Epithelial cell of prostate (primary cell): ENCODE results near the gene IQCH.
A peak's percentile ranks its signal among the peaks of the same experiment; 100 is the strongest.

ENCODE experiments used
- DNase-seq: peaks from one replicate; pipeline ENCODE4 v3.0.0-alpha.2; 2011; ENCODE audit warnings: low read depth, low spot score
- H3K27ac ChIP-seq: fragments of 450-650 bp; 2 replicates; pipeline ENCODE4 v1.5.1; 2017; ENCODE audit warnings: mild to moderate bottlenecking

Gene IQCH

GRCh38 chr15:67515557-67515956 is 261.0 kb downstream of the IQCH start:
- no peak for DNase-seq
- H3K27ac ChIP-seq, result no peak overlapping the region

DNA sequence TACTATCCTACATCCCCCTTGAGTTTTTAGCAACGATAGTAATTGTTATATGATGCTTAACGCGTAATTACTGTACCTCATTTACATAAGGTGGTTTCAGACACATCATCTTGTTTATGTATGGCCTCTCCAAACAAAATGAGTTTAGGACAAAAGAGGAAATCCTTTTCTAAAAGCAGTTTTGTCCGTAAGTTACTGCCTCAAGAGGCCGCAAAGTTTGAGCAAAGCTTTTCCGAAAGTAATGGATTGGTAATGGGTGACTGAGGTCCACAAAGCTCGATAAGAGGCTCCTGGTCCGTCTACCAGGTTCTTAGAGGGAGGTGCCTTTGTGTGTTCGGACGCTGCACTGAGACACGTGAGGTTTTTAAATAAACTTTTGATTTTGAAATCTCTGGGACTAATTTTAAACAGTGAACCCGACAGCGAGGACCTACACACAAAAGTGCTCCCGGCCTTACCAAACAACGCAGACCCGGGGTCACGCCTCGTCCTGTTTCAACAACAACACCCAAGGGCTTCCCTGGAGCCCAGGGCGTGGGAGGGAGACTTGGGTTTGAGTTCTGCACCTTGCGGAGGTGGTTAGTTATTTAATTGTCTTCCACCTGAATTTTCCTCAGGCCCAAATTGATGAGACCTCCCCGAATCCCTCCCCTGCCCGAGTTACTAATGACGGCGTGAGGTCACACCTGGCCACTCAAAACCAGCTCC is 265.9 kb downstream of the IQCH start:
- no peak for DNase-seq
- peak overlapping the region; percentile 82 for H3K27ac ChIP-seq

DNA sequence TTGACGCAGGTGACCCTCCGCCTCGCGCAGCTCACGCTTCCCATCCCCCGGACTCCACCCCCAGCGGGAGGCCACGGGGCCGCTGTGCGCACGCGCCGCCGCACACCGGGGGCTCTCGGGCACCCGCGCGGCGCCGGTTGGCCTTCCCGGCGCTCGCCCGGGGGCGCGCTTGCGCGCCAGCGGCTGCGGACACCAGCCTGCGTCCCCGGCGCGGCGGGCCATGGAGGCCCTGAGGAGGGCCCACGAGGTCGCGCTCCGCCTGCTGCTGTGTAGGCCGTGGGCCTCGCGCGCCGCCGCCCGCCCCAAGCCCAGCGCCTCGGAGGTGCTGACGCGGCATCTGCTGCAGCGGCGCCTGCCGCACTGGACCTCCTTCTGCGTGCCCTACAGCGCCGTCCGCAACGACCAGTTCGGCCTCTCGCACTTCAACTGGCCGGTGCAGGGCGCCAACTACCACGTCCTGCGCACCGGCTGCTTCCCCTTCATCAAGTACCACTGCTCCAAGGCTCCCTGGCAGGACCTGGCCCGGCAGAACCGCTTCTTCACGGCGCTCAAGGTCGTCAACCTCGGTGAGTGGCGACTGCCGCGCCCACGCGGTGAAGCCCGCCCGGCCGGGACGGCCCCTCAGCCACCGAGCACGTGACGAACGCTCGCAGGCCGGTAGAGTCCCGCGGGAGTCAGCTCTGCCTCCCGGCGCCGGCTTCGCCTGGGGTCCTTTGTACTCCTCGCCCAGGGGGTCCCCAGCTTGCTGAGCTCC is 266.6 kb downstream of the IQCH start, which contains the start of gene C15orf61:
Gene C15orf61 (plus strand): TSS at position 103 of the 754 bp plus-strand sequence. CDS start 118 bp downstream, at position 221.
- peak within 1 kb of the TSS; percentile 82 for H3K27ac ChIP-seq
- DNase-seq, result no peak

GRCh38 chr15:67521783-67522568 is 267.4 kb downstream of the IQCH start:
- no peak for DNase-seq

DNA sequence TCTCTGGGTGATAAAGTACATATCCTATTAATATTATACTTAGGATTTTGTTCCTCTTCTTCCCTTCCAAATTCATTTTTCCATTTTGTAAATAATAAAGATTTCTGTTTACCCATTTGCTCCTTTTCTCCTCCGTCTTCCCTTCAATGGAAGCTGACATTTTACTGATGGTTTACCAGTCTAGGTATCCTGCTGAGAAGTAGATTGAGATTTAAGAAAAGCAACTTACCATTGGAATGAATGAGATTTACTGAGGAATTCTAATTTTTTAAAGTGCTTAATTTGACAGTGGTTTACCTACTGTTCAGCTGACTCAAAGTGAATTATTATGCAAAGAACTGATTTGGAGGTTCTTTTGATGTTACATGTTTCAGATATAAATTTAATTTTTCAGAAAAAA is 268.7 kb downstream of the IQCH start:
- no peak overlapping the region for H3K27ac ChIP-seq
- DNase-seq, result no peak

More at GRCh38 chr15:67521783-67522568, 267.4 kb downstream of the IQCH start:
- H3K27ac ChIP-seq, result peak overlapping the region; percentile 82

DNA sequence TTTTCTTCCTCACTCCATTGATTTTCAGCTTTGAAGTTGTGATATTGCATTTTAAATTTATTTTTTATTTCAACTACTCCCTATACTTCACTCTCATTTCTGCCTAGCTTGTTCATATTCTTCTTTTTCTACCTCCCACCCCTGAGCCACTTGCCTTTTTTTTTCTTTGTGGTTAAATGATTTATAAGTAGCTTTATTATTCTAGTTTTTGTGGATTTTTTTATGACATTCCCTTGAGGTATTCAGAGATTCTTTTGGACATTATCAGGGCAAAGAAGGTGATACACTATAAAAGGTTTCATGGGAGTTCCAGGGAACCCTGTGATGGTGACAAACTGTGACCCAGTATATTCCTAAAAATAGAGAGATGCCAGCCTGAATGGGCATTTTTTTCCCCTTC is 269.6 kb downstream of the IQCH start:
- H3K27ac ChIP-seq, result no peak overlapping the region
- DNase-seq, result no peak

- no peak overlapping the region for H3K27ac ChIP-seq
- no peak for DNase-seq
Observed at GRCh38 chr15:67528513-67528912, 273.9 kb downstream of the IQCH start.

DNA sequence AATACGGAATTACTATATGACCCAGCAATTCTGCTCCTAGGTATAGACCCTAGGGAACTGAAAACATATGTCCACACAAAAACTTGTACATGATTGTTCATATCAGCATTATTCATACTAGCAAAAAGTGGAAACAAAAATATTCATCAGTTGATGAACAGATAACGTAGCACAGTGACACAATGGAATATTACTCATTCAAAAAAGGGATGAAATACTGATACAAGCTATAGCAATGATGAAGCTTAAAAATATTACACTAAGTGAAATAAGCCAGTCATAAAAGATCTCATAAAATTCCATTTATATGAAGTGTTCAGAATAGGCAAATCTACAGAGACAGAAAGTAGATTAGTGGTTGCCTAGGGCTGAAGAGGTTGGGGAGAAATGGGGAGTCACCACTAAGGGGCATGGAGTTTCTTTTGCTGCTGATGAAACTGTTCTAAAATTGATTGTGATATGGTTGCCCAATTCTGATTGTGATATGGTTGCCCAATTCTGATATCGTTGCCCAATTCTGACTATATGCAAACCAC is 276.9 kb downstream of the IQCH start:
- DNase-seq, result peak; percentile 63
- H3K27ac ChIP-seq, result peak overlapping the region; percentile 76

- no peak overlapping the region for H3K27ac ChIP-seq
- DNase-seq, result no peak
Observed at GRCh38 chr15:67533873-67534272, 279.3 kb downstream of the IQCH start.

- no peak overlapping the region for H3K27ac ChIP-seq
- DNase-seq, result no peak
Observed at GRCh38 chr15:67534360-67534759, 279.8 kb downstream of the IQCH start.

GRCh38 chr15:67537771-67538170 is 283.2 kb downstream of the IQCH start:
- DNase-seq, result no peak
- no peak overlapping the region for H3K27ac ChIP-seq

DNA sequence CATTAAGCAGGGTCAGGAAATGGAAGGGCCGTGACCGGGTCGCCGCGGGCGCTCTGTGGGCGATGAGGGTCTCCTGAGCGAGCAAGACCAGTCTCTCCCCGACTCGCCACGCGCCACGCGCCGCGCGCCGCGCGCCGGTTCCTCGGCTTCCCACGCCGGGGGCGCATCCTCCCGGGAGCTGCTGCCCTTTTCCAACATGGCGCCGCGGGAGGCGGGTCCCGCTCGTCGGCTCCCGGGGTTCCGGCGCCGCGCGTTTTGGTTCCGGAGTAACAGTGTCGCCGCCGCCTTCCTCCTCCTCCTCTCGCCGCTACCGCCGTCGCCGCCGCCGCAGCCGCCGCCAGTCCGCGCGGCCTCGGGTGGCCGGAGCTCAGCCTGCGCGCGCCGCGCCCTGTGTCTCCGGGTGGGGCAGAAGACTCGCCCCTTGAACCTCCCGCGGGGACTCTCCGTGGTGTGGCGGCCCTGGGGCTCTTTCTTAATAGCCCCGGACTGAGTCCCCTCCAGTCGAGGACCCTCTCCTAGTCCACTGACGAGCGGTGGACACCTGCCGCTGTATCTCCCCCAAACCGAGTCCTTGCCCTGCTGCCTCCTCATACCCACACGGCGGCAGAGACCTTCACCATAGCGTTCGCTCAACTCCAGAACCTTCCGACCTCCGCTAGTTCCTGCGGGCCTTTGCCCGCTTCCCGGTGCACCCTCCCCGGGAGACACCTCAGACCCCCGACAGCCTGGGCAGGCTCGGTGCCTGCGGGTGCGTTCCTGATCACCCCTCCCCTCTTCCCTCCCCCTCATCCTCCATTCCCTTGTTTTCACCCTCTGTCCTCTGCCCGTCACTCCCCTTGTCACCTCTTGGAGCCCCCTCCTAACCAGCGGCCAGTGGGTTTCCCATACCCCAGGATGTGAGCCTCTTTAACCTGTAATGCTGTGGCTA is 288.1 kb downstream of the IQCH start, which contains the start of gene MAP2K5:
Gene MAP2K5 (plus strand): TSS at position 284 of the 928 bp plus-strand sequence. CDS start 633 bp downstream, at position 917.
- no peak for DNase-seq
- H3K27ac ChIP-seq, result peak within 1 kb of the TSS; percentile 45

GRCh38 chr15:67543348-67543718 is 288.7 kb downstream of the IQCH start:
- H3K27ac ChIP-seq, result peak overlapping the region; percentile 45
- DNase-seq, result no peak

DNA sequence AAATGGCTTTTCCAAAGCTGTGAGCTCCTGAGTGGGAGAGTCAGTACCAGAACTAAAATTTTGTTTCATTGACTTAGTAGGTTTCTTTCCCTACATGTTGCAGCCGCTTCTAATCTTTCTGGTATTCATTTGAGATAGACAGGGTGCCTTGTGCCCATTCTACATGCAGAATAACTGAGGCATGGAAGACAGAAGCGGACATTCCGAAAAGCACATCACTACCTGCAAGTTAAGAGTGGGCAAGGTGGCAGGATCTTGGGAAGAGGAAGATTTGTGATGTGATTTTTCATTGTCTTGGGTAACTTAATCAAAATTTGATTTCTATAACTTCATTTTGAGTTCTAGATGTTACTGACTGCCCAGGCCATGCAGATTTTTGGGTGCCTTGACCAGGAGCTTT is 289.9 kb downstream of the IQCH start:
- H3K27ac ChIP-seq, result no peak overlapping the region
- DNase-seq, result no peak

- no peak for DNase-seq
- H3K27ac ChIP-seq, result no peak overlapping the region
Observed at GRCh38 chr15:67545864-67546263, 291.3 kb downstream of the IQCH start.

DNA sequence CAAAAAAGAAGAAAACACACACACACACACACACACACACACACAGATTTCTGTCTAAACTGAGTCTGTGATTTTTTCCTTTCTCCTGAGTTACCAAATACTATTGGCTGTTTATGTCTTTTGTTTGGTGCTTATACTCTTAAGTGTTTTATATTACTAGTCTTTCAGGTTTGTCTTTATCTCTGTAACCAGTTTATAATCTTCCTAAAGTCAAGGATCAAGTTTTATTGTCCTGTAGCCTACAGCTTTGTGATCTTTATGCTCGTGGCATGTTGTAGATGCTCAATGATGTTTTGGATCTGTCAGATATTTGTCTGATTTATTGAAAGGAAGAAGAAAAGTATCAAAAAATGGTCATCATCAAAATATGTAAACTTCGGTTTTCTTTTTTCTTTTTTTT is 292.5 kb downstream of the IQCH start:
- DNase-seq, result no peak
- H3K27ac ChIP-seq, result no peak overlapping the region

DNA sequence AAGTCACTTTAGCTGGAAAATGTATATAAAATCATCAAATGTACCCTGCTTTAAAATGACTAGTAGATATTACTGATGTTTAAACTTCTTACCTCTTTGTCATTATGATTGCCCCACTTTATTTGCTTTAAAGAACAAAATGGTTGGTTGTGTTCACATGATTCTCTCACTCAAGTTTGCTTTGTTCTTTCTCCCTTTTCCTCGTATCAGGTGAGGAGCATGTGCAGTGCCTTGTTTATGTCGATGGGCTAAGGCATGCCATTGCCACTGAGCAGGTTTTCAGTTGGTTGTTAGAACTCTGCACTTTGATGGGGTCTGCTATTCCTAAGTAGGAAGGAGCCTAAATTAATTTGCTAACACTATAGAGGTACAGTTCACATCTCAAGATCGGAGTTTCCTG is 293.2 kb downstream of the IQCH start:
- no peak for DNase-seq
- no peak overlapping the region for H3K27ac ChIP-seq

DNA sequence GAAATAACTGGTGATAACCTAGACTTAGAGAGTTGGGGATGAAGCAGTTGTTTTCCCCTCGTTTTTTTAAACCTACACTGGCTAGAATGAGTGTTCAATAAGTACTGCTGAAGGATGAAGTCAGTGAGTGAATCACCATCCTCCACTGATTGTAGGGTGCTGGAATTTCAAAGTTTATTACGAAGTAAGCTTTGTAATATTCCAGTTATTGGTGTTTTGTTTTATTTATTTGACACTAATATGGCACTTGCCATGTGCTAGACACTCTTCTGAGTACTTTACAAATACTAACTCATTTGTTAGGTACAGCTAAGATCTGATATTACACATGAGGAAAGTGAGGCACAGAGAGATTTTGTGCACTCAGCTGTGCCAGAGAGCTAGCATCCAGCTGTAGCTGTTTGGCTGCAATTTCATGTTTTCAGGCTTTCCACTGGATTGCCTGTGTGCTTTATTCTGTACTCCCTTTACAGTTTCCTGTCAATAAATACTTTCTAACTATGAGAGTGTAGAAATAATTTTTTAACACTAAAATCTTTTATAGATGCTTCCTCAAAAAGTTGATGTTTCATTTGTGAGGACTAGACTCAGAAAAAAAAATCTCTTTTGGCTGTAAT is 293.8 kb downstream of the IQCH start:
- H3K27ac ChIP-seq, result no peak overlapping the region
- DNase-seq, result no peak
